HepG2 (cell line): ENCODE measurements around the gene SEC14L5. TPM values are rescaled to one million over a fixed set of nuclear protein-coding genes. Genes with fewer than 3 reads are reported as not detected.

Experiments used
- ARID3A ChIP-seq: IDR thresholded peaks from 2 replicates; pipeline ENCODE4 v1.6.1; 2012; ENCODE audit warnings: low read depth, low read length, improper control_type of control experiment
- ATAD3A ChIP-seq: sonication (generic); formaldehyde crosslinking; IDR thresholded peaks from 2 replicates; pipeline ENCODE4 v1.4.0; 2020; ENCODE audit warnings: missing genetic modification reagents
- IRF9 ChIP-seq: sonication (generic); formaldehyde crosslinking; IDR thresholded peaks from 2 replicates; pipeline ENCODE4 v1.8.0; 2022; ENCODE audit warnings: missing genetic modification reagents, mild to moderate bottlenecking, borderline replicate concordance
- MIXL1 ChIP-seq: IDR thresholded peaks from 2 replicates; pipeline ENCODE4 v1.6.1; 2016
- NFE2L1 ChIP-seq: sonication (generic); formaldehyde crosslinking; IDR thresholded peaks from 2 replicates; pipeline ENCODE4 v1.4.0; 2020; ENCODE audit warnings: missing genetic modification reagents, mild to moderate bottlenecking, borderline replicate concordance
- TFAP4 ChIP-seq: sonication (generic); IDR thresholded peaks from 2 replicates; pipeline ENCODE4 v1.6.1; 2016; ENCODE audit warnings: low read depth, borderline replicate concordance
- U2AF1 ChIP-seq: fragments of 200-400 bp; formaldehyde crosslinking; optimal IDR thresholded peaks from 2 replicates; pipeline ENCODE3; 2017; ENCODE audit warnings: mild to moderate bottlenecking, low read depth, low read length
- ZBTB3 ChIP-seq: sonication (generic); formaldehyde crosslinking; IDR thresholded peaks from 2 replicates; pipeline ENCODE4 v1.4.0; 2020; ENCODE audit warnings: low read depth, mild to moderate bottlenecking, moderate library complexity, missing genetic modification reagents, borderline replicate concordance
- ZBTB40 ChIP-seq, 2 experiments: fragments of 450-650 bp in 1 of 2; sonication (generic) in 1 of 2; formaldehyde crosslinking in 1 of 2; IDR thresholded peaks; 2 replicates each; pipeline versions ENCODE4 v1.6.1 to v1.8.0; 2016 to 2022; ENCODE audit warnings: antibody characterized with exemption in 1 of 2, mild to moderate bottlenecking in 1 of 2, missing genetic modification reagents in 1 of 2
- ZNF329 ChIP-seq: sonication (generic); formaldehyde crosslinking; IDR thresholded peaks from 2 replicates; pipeline ENCODE4 v1.9.0; 2021; ENCODE audit warnings: low read depth, mild to moderate bottlenecking, missing genetic modification reagents
- ZNF468 ChIP-seq: sonication (generic); formaldehyde crosslinking; IDR thresholded peaks from 2 replicates; pipeline ENCODE4 v1.8.0; 2022; ENCODE audit warnings: mild to moderate bottlenecking, moderate library complexity, missing genetic modification reagents
- ZNF496 ChIP-seq: sonication (generic); formaldehyde crosslinking; IDR thresholded peaks from 2 replicates; pipeline ENCODE4 v1.8.1; 2023; ENCODE audit warnings: mild to moderate bottlenecking, moderate library complexity, missing genetic modification reagents; ENCODE audit not compliant: insufficient replicate concordance
- ZNF670 ChIP-seq: sonication (generic); formaldehyde crosslinking; IDR thresholded peaks from 2 replicates; pipeline ENCODE4 v1.8.0; 2022; ENCODE audit warnings: mild to moderate bottlenecking, missing genetic modification reagents, borderline replicate concordance
- polyA plus RNA-seq, 8 experiments: library from polyadenylated mRNA; depleted of rRNA in 3 of 8; stranded (reverse) in 7 of 8; unstranded in 1 of 8; fragments of >200 nt; fragmentation: Illumina TruSeq in 4 of 8; extraction: Trizol in 4 of 8; gene quantifications; 2 replicates each; pipeline versions ENCODE4 v1.2.1 to v1.2.3, GENCODE V29; 2011 to 2016; ENCODE audit warnings: low read depth in 4 of 8, missing spikeins in 1 of 8, mixed read lengths in 1 of 8; ENCODE audit not compliant: insufficient read depth in 1 of 8
- total RNA-seq, 5 experiments: library from RNA; depleted of rRNA; stranded (reverse); fragments of >200 nt; fragmentation: Illumina TruSeq; extraction: Trizol; gene quantifications; 2 replicates each; pipeline ENCODE4 v1.2.3, GENCODE V29; 2016; ENCODE audit warnings: low read depth in 1 of 5

The SEC14L5 gene
- total and polyA plus RNA-seq, 2 of the 13 experiments (the other 11 are each of a cell fraction or from before 2014, with no cell fraction given): 0.40 to 0.42 TPM

GRCh38 chr16:4936991-4937781, 20.9 kb upstream of the SEC14L5 start, which contains the start of gene PPL (continued):
- no peak for TF ChIP-seq ARID3A
- TF ChIP-seq TFAP4: peak; percentile 75; the same call in 1 of the 2 replicates
- no peak for TF ChIP-seq ZNF496 (CRISPR knock-in tag)
- no peak for TF ChIP-seq U2AF1
- TF ChIP-seq ZBTB3 (CRISPR knock-in tag): 0 out of 2 replicates have a peak, but pooled peaks have one; percentile 60
- TF ChIP-seq ZNF329: no peak
- no peak for TF ChIP-seq ZNF670
- 0 out of 2 replicates have a peak, but pooled peaks have one; percentile 43 for TF ChIP-seq IRF9 (CRISPR knock-in tag)
- no peak for TF ChIP-seq NFE2L1
- no peak for TF ChIP-seq ZNF468 (CRISPR knock-in tag)
- peak; percentile 64 for TF ChIP-seq MIXL1 (CRISPR knock-in tag)
- TF ChIP-seq ZBTB40 (IDR thresholded peaks at IDR 0.05): no peak
- no peak; the same call in 1 of the 2 replicates for TF ChIP-seq ZBTB40 (CRISPR knock-in tag; IDR thresholded peaks at IDR 0.05)
- no peak for TF ChIP-seq ATAD3A
